ENCODE results near the gene PPCDC. TPM values are rescaled to one million over a fixed set of nuclear protein-coding genes. Genes with fewer than 3 reads are reported as not detected.

Gene PPCDC
- total and polyA plus RNA-seq, 12 donors, result 3.6 to 14.6 (median 5.8) TPM

GRCh38 chr15:74989527-74989926, 33.9 kb upstream of the PPCDC start:
- Histone ChIP-seq H3K36me3 (no peaks in the 10 kb centered on the region), H3K9me3 (no peaks in the 10 kb centered on the region), H3K4me3 (no peak overlapping the region), H3K4me1 (no peaks in the 10 kb centered on the region), H3K27ac (no peak overlapping the region), H3K27me3 (peaks cover 0 to 23% (median 13%) of the 10 kb centered on the region in 7 donors)
- intact Hi-C loops (cut with DNase I), result no loop called here
- TF ChIP-seq, protein P1, sequence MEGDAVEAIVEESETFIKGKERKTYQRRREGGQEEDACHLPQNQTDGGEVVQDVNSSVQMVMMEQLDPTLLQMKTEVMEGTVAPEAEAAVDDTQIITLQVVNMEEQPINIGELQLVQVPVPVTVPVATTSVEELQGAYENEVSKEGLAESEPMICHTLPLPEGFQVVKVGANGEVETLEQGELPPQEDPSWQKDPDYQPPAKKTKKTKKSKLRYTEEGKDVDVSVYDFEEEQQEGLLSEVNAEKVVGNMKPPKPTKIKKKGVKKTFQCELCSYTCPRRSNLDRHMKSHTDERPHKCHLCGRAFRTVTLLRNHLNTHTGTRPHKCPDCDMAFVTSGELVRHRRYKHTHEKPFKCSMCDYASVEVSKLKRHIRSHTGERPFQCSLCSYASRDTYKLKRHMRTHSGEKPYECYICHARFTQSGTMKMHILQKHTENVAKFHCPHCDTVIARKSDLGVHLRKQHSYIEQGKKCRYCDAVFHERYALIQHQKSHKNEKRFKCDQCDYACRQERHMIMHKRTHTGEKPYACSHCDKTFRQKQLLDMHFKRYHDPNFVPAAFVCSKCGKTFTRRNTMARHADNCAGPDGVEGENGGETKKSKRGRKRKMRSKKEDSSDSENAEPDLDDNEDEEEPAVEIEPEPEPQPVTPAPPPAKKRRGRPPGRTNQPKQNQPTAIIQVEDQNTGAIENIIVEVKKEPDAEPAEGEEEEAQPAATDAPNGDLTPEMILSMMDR (IDR thresholded peaks at IDR 0.05), result no peak
- no peak for DNase-seq
- no peak for ATAC-seq

GRCh38 chr15:74992619-74993018, 30.8 kb upstream of the PPCDC start:
- Histone ChIP-seq H3K4me1 (peaks cover 6 to 19% (median 12%) of the 10 kb centered on the region in 9 donors), H3K9me3 (no peaks in the 10 kb centered on the region), H3K27me3 (peaks cover 0 to 27% (median 3%) of the 10 kb centered on the region in 7 donors), H3K27ac (no peak overlapping the region), H3K36me3 (no peaks in the 10 kb centered on the region), H3K4me3 (no peak overlapping the region)
- DNase-seq (no peak), ATAC-seq (no peak)
- 32 to 40% methylated on average over 1 of the region's 1 CpG for WGBS, 2 donors
- TF ChIP-seq, protein P1 (IDR thresholded peaks at IDR 0.05), result no peak
- intact Hi-C loops (cut with DNase I), result no loop called here

GRCh38 chr15:74994236-74994635, 29.2 kb upstream of the PPCDC start:
- Histone ChIP-seq H3K27me3 (peaks cover 0 to 35% (median 7%) of the 10 kb centered on the region in 7 donors), H3K27ac (no peak overlapping the region), H3K9me3 (no peaks in the 10 kb centered on the region), H3K4me3 (no peak overlapping the region), H3K4me1 (peaks cover 6 to 19% (median 12%) of the 10 kb centered on the region in 9 donors), H3K36me3 (no peaks in the 10 kb centered on the region)
- DNase-seq (no peak), ATAC-seq (no peak)
- TF ChIP-seq, protein P1 (IDR thresholded peaks at IDR 0.05), result no peak
- intact Hi-C loops (cut with DNase I), result no loop called here
- 28 to 50% methylated on average over 2 of the region's 2 CpGs for WGBS, 2 donors

DNA sequence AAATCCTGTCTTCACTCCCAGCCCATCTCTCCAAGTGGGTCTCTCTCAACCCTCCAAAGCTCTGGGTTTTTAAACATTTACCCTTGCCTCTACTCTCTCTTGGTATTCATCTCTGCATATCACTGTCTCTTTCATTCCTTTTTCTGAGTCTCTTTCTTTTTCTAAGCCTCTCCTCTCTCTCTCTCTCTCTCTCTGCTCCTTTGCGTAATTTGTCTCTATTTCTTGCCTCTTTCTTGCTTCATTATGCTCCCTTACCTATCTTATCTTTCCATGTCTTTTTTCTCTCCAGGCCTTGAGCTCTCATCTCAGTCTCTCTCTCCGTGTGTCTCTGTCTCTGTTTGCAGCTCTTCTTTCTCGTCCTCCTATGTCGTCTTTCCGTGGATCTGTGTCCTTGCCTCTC, 28.7 kb upstream of the PPCDC start:
- 26 to 42% methylated on average over 5 of the region's 5 CpGs for WGBS, 2 donors
- TF ChIP-seq, protein P1 (IDR thresholded peaks at IDR 0.05), result no peak

More for the DNA sequence above, 28.7 kb upstream of the PPCDC start:
- Histone ChIP-seq H3K4me3 (peak overlapping the region in 6 of 10 donors; percentile 61 to 78 (median 74)), H3K27ac (no peak overlapping the region), H3K27me3 (peaks cover 0 to 39% (median 7%) of the 10 kb centered on the region in 7 donors), H3K9me3 (no peaks in the 10 kb centered on the region), H3K36me3 (no peaks in the 10 kb centered on the region), H3K4me1 (peaks cover 6 to 19% (median 12%) of the 10 kb centered on the region in 9 donors)
- DNase-seq (no peak), ATAC-seq (no peak)
- intact Hi-C loops (cut with DNase I), result no loop called here
